LNCAP (cell line): ENCODE data around the gene CABLES2.

Experiments used
- CTCF ChIP-seq: fragments of 450-650 bp; IDR thresholded peaks from 2 replicates; pipeline ENCODE4 v1.5.1; 2017; ENCODE audit warnings: mild to moderate bottlenecking

Gene CABLES2

GRCh38 chr20:62408055-62408454, 970 bp upstream of the CABLES2 start:
- TF ChIP-seq CTCF, result no peak

GRCh38 chr20:62406635-62407176, 379 bp downstream of the CABLES2 start:
- TF ChIP-seq CTCF, result no peak

GRCh38 chr20:62405981-62406513, 1.0 kb downstream of the CABLES2 start:
- no peak for TF ChIP-seq CTCF

GRCh38 chr20:62405108-62405980, 1.7 kb downstream of the CABLES2 start:
- peak; percentile 42 for TF ChIP-seq CTCF

- TF ChIP-seq CTCF, result no peak
These were observed 2.4 kb downstream of the CABLES2 start for GRCh38 chr20:62404761-62405107.

GRCh38 chr20:62404112-62404665, 2.9 kb downstream of the CABLES2 start:
- TF ChIP-seq CTCF, result no peak

GRCh38 chr20:62403331-62403730, 3.8 kb downstream of the CABLES2 start:
- TF ChIP-seq CTCF, result no peak
